HG03520 (cell line): ENCODE measurements around the gene ZMIZ1.

Experiments
- ATAC-seq: cut with Tn5 transposase; IDR thresholded peaks from one replicate; pipeline ENCODE4 v1.9.1; 2021; ENCODE audit warnings: mild to moderate bottlenecking, moderate library complexity; ENCODE audit not compliant: unreplicated experiment

ZMIZ1 gene

GRCh38 chr10:79347894-79348639 lies 279.3 kb downstream of the ZMIZ1 start:
- ATAC-seq, result peak; percentile 67

GRCh38 chr10:79348640-79348988 lies 279.8 kb downstream of the ZMIZ1 start:
- ATAC-seq, result no peak

GRCh38 chr10:79349072-79349491 lies 280.3 kb downstream of the ZMIZ1 start:
- no peak for ATAC-seq

- no peak for ATAC-seq
Observed at GRCh38 chr10:79349766-79350406, 281.1 kb downstream of the ZMIZ1 start.

- no peak for ATAC-seq
Observed at GRCh38 chr10:79350407-79351154, 281.8 kb downstream of the ZMIZ1 start.

- ATAC-seq, result no peak
Observed at GRCh38 chr10:79351332-79351731, 282.6 kb downstream of the ZMIZ1 start.

GRCh38 chr10:79352035-79352877 lies 283.5 kb downstream of the ZMIZ1 start:
- no peak for ATAC-seq

- ATAC-seq, result no peak
Observed at GRCh38 chr10:79353000-79353406, 284.2 kb downstream of the ZMIZ1 start.

GRCh38 chr10:79353726-79354125 lies 285.0 kb downstream of the ZMIZ1 start:
- ATAC-seq, result no peak

GRCh38 chr10:79354141-79354540 lies 285.4 kb downstream of the ZMIZ1 start:
- ATAC-seq, result no peak

GRCh38 chr10:79354615-79355014 lies 285.8 kb downstream of the ZMIZ1 start:
- ATAC-seq, result no peak

GRCh38 chr10:79355420-79356017 lies 286.8 kb downstream of the ZMIZ1 start:
- no peak for ATAC-seq

GRCh38 chr10:79356104-79356503 lies 287.3 kb downstream of the ZMIZ1 start:
- ATAC-seq, result no peak

GRCh38 chr10:79357180-79357579 lies 288.4 kb downstream of the ZMIZ1 start:
- no peak for ATAC-seq

- no peak for ATAC-seq
Observed at GRCh38 chr10:79358811-79359210, 290.0 kb downstream of the ZMIZ1 start.

- no peak for ATAC-seq
Observed at GRCh38 chr10:79359816-79360498, 291.2 kb downstream of the ZMIZ1 start.

- no peak for ATAC-seq
Observed at GRCh38 chr10:79360499-79361342, 292.0 kb downstream of the ZMIZ1 start.

GRCh38 chr10:79361726-79362397 lies 293.1 kb downstream of the ZMIZ1 start:
- no peak for ATAC-seq
